Measurements from ENCODE around the gene VGLL4.

VGLL4 gene

DNA sequence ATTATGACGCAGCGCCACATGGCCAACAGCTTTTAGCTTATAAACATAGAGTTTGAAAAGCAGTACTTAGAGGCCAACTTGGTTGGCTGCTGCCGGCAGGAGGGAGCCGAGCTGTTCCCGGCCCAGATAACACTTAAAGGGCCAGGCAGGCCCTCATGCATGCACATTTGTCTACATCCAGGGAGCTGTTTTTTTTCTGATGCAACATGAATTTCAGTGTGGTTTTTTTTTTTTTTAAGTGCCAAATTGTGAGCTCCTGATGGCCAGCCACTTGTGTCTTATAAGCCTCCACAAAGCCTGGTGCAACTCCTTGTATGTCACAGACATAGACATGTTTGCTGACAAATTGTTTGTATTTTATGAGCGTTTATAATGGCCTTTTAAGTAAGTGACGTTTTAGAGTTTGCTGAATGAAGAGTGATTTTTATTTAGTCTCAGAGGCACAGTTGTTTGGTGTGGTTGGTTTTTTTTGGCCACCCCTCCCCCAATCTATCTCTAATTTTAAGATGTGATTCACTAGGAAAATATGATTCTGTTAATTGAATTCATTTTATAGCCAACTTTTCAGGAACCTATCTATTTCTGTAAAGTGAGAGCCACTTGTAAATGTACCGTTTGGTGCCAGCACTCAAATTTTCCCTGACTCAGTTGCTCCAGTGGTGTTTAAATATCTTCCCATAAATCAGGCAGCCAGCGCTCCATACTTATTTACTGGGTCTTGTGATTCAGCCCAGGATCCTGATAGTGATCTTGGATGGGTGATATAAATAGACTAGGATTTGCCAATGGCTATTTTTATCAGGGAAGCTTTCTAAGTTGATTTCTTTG lies 134.3 kb downstream of the VGLL4 start:
- Histone ChIP-seq H3K27ac (peak overlapping the region; percentile 69), H3K36me3 (ENCODE audit: control insufficient read depth, insufficient read depth, low read length) (no peaks in the 10 kb centered on the region), H3K9ac (no peak overlapping the region), H3K4me3 (ENCODE audit: low read depth, low read length) (peak overlapping the region; percentile 17), H3K27me3 (ENCODE audit: control insufficient read depth, insufficient read depth, low read length) (no peaks in the 10 kb centered on the region), H3K4me1 (peaks cover 25% of the 10 kb centered on the region), H3K4me2 (ENCODE audit: low read length) (peak overlapping the region; percentile 57), H3K9me3 (ENCODE audit: control insufficient read depth, low read length) (no peaks in the 10 kb centered on the region), H3K79me2 (no peaks in the 10 kb centered on the region), H2AFZ (peak overlapping the region; percentile 77)
- TF ChIP-seq, protein P1, sequence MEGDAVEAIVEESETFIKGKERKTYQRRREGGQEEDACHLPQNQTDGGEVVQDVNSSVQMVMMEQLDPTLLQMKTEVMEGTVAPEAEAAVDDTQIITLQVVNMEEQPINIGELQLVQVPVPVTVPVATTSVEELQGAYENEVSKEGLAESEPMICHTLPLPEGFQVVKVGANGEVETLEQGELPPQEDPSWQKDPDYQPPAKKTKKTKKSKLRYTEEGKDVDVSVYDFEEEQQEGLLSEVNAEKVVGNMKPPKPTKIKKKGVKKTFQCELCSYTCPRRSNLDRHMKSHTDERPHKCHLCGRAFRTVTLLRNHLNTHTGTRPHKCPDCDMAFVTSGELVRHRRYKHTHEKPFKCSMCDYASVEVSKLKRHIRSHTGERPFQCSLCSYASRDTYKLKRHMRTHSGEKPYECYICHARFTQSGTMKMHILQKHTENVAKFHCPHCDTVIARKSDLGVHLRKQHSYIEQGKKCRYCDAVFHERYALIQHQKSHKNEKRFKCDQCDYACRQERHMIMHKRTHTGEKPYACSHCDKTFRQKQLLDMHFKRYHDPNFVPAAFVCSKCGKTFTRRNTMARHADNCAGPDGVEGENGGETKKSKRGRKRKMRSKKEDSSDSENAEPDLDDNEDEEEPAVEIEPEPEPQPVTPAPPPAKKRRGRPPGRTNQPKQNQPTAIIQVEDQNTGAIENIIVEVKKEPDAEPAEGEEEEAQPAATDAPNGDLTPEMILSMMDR (IDR thresholded peaks at IDR 0.05): no peak

DNA sequence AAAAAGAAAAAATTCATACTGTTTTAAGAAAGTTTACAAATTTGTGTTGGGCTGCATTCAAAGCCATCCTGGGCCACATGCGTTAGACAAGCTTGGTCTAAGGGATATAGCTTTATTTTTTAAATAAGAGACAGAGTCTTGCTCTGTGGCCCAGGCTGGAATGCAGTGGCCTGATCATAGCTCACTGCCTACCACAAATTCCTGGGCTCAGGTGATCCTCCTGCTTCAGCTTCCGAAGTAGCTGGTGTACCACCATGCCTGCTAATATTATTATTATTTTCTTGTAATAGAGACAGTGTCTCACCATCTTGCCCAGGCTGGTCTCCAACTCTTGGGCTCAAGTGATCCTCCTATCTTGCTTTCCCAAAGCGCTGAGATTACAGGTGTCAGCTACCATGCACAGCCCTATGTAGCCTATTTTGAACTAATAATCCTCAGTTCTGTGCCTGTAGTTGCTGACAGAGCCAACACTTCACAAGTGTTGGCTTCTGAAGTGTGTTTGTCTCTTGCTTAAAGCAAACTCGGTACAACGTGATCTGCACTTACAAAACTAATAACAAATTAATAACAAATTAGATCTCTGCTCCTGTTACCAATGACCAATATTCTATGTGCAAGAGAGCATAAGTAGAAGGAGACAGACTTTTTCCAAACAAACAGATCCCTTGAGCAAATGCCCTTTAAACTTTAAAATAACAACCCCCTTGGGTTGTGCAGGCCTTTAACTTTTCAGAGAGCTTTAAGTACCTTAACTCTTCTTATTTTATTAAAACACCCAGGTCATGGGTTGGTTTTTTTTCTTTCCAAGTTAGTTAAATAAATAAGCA lies 135.2 kb downstream of the VGLL4 start:
- Histone ChIP-seq H3K27ac (peak overlapping the region; percentile 69), H3K79me2 (no peaks in the 10 kb centered on the region), H3K36me3 (ENCODE audit: control insufficient read depth, insufficient read depth, low read length) (no peaks in the 10 kb centered on the region), H3K9me3 (ENCODE audit: control insufficient read depth, low read length) (no peaks in the 10 kb centered on the region), H3K4me3 (ENCODE audit: low read depth, low read length) (no peak overlapping the region), H3K4me1 (peaks cover 25% of the 10 kb centered on the region), H2AFZ (peak overlapping the region; percentile 77), H3K4me2 (ENCODE audit: low read length) (peak overlapping the region; percentile 57), H3K9ac (no peak overlapping the region), H3K27me3 (ENCODE audit: control insufficient read depth, insufficient read depth, low read length) (no peaks in the 10 kb centered on the region)
- TF ChIP-seq, protein P1 (IDR thresholded peaks at IDR 0.05): no peak

DNA sequence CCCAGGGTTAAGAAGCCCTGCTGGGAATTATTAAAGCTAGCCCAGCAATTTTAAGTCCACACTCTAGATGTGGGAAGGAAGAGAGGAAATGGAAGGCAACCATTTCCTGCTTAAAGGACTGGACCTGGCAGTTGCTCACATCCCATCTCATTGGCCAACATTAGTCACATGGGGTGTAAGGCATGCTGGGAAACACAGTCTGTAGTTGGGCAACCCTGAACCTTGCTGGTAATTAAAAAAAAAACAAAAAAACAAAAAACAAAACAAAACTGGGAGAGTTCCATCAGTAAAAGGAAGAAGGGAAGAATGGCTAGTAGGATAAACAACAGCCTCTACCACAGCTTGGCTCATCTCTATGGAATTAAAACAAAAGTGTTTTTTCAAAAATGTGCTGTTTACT lies 136.0 kb downstream of the VGLL4 start:
- H3K4me2 ChIP-seq (ENCODE audit: low read length): no peak overlapping the region
- H3K79me2 ChIP-seq: no peaks in the 10 kb centered on the region
- H3K9ac ChIP-seq: no peak overlapping the region
- peak overlapping the region; percentile 69 for H3K27ac ChIP-seq
- H3K4me3 ChIP-seq (ENCODE audit: low read depth, low read length): no peak overlapping the region
- no peaks in the 10 kb centered on the region for H3K9me3 ChIP-seq (ENCODE audit: control insufficient read depth, low read length)
- no peak overlapping the region for H2AFZ ChIP-seq
- no peaks in the 10 kb centered on the region for H3K36me3 ChIP-seq (ENCODE audit: control insufficient read depth, insufficient read depth, low read length)
- H3K27me3 ChIP-seq (ENCODE audit: control insufficient read depth, insufficient read depth, low read length): no peaks in the 10 kb centered on the region
- TF ChIP-seq, protein P1 (IDR thresholded peaks at IDR 0.05): no peak
- H3K4me1 ChIP-seq: peaks cover 25% of the 10 kb centered on the region
